ENCODE data around the gene RBM15B.
A peak's percentile ranks its signal among the peaks of the same experiment; 100 is the strongest.
"Not testable (repeated sequence)": the region's sequence is repeated elsewhere in the genome, so short reads cannot be mapped to it uniquely, and the experiment has no call there.

The RBM15B gene

GRCh38 chr3:51379301-51379700, 11.8 kb upstream of the RBM15B start:
- no peak for DNase-seq (ENCODE audit: low read depth)

- no peak for DNase-seq (ENCODE audit: low read depth)
These were observed 11.2 kb upstream of the RBM15B start for GRCh38 chr3:51379746-51380455.

- no peak for DNase-seq (ENCODE audit: low read depth)
These were observed 10.3 kb upstream of the RBM15B start for GRCh38 chr3:51380601-51381332.

- DNase-seq (ENCODE audit: low read depth): no peak
These were observed 9.8 kb upstream of the RBM15B start for GRCh38 chr3:51381333-51381705.

- DNase-seq (ENCODE audit: low read depth): no peak
These were observed 8.9 kb upstream of the RBM15B start for GRCh38 chr3:51382076-51382745.

GRCh38 chr3:51382947-51383578, 8.0 kb upstream of the RBM15B start:
- no peak for DNase-seq (ENCODE audit: low read depth)

- peak; percentile 39 for DNase-seq (ENCODE audit: low read depth)
These were observed 6.9 kb upstream of the RBM15B start for GRCh38 chr3:51384055-51384725.

GRCh38 chr3:51384726-51385473, 6.2 kb upstream of the RBM15B start, which contains the start of gene MANF:
TSS of gene MANF (plus strand) at chr3:51385291. CDS start at chr3:51385343, 52 bp downstream.
- DNase-seq (ENCODE audit: low read depth): peak; percentile 99

GRCh38 chr3:51385621-51386091, 5.4 kb upstream of the RBM15B start:
- DNase-seq (ENCODE audit: low read depth): peak; percentile 22

GRCh38 chr3:51386159-51386851, 4.8 kb upstream of the RBM15B start:
- DNase-seq (ENCODE audit: low read depth): no peak

- no peak for DNase-seq (ENCODE audit: low read depth)
These were observed 4.2 kb upstream of the RBM15B start for GRCh38 chr3:51386852-51387229.

GRCh38 chr3:51387281-51387680, 3.8 kb upstream of the RBM15B start:
- not testable (repeated sequence) for DNase-seq (ENCODE audit: low read depth)

GRCh38 chr3:51388286-51389029, 2.6 kb upstream of the RBM15B start:
- peak; percentile 27 for DNase-seq (ENCODE audit: low read depth)

- DNase-seq (ENCODE audit: low read depth): peak; percentile 60
These were observed 1.5 kb upstream of the RBM15B start for GRCh38 chr3:51389423-51390183.

GRCh38 chr3:51390246-51391074, 625 bp upstream of the RBM15B start:
- DNase-seq (ENCODE audit: low read depth): no peak

GRCh38 chr3:51391566-51392354, 675 bp downstream of the RBM15B start:
- peak; percentile 52 for DNase-seq (ENCODE audit: low read depth)
